ENCODE results near the gene ENOX1. TPM values are rescaled to one million over a fixed set of nuclear protein-coding genes. Genes with fewer than 3 reads are reported as not detected.

ENOX1 gene
- total RNA-seq, 4 donors from 2014 or later = 0.27 to 0.83 (median 0.53) TPM; not detected in 1

DNA sequence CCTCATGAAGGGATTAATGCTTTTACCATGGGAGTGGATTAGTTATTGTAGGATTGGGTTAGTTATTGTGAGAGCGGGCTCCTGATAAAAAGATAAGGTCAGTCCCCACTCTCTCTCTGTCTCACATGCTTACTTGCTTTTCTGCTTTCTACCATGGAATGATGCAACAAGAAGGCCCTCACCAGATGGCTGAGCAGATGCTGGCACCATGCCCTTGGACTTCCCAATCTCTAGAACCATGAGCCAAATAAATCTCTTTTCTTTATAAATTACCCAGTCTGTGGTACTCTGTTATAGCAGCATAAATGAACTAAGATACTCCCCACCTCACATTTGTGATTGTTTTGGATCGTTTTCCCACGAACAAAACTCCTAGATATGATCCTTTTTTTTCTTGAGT is 409.6 kb downstream of the ENOX1 start:
- H3K27ac ChIP-seq = no peak overlapping the region

DNA sequence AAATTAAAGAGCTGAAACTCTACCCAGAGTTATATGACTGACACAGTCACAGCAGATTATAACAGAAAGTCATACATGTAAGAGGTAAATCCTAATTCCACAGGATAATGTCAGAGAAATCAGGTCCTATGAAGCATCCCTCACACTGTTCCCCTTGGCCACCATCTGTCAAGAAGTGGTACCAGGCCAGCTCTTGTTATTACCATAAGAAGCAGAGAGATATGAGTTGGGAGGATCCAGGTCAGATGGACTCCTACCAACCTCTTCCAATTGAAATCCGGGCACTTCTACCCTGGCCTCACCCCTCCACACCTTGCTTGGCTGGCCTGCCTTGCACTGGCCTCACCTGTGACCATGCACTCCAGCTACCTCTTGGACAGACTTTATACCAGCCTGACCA is 410.2 kb downstream of the ENOX1 start:
- DNase-seq = no peak
- Histone ChIP-seq H3K4me3 (no peak overlapping the region), H3K27me3 (no peaks in the 10 kb centered on the region), H3K36me3 (no peaks in the 10 kb centered on the region), H3K4me1 (no peaks in the 10 kb centered on the region), H3K27ac (no peak overlapping the region), H3K9me3 (no peaks in the 10 kb centered on the region)
- no peak for TF ChIP-seq POLR2A (IDR thresholded peaks at IDR 0.05)
- TF ChIP-seq, protein P1, sequence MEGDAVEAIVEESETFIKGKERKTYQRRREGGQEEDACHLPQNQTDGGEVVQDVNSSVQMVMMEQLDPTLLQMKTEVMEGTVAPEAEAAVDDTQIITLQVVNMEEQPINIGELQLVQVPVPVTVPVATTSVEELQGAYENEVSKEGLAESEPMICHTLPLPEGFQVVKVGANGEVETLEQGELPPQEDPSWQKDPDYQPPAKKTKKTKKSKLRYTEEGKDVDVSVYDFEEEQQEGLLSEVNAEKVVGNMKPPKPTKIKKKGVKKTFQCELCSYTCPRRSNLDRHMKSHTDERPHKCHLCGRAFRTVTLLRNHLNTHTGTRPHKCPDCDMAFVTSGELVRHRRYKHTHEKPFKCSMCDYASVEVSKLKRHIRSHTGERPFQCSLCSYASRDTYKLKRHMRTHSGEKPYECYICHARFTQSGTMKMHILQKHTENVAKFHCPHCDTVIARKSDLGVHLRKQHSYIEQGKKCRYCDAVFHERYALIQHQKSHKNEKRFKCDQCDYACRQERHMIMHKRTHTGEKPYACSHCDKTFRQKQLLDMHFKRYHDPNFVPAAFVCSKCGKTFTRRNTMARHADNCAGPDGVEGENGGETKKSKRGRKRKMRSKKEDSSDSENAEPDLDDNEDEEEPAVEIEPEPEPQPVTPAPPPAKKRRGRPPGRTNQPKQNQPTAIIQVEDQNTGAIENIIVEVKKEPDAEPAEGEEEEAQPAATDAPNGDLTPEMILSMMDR (IDR thresholded peaks at IDR 0.05) = no peak

More for the DNA sequence above, 409.6 kb downstream of the ENOX1 start:
- H3K9me3 ChIP-seq = no peaks in the 10 kb centered on the region
- no peak overlapping the region for H3K4me3 ChIP-seq
- no peak for DNase-seq
- H3K4me1 ChIP-seq = no peaks in the 10 kb centered on the region
- H3K36me3 ChIP-seq = no peaks in the 10 kb centered on the region
- TF ChIP-seq, protein P1 (IDR thresholded peaks at IDR 0.05) = no peak
- no peak for TF ChIP-seq POLR2A (IDR thresholded peaks at IDR 0.05)
- H3K27me3 ChIP-seq = no peaks in the 10 kb centered on the region

DNA sequence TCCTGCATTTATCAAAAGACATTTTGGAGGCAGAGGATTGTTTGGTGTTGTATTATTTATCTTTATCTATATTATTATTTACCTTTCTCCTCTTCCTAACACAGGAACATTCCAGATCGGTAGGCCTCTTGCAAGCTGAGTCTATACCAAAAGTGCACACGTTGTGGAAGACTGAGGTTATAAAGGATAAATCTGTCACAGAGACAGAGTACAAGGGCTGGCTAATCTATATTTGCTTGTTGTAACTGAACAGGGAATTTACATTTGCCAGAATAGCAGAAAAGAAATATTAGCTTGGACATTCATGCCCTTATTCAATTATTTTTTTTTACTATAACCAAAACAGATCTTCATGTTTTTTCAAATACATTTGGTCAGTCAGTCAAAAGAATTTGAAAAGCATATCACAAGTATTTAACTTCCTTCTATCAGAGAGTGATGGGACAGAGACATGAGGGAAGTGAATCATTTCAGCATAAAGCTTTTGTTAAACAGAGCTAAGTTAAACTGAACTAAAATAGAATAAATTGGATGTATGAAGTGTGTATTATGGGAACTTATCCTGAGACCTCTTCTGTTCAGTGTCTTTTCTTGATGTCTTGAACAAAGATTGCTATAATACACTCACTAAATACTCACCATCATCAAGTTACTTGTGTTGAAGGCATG is 410.8 kb downstream of the ENOX1 start:
- no peak for DNase-seq
- Histone ChIP-seq H3K27ac (no peak overlapping the region), H3K4me3 (no peak overlapping the region), H3K27me3 (no peaks in the 10 kb centered on the region), H3K36me3 (no peaks in the 10 kb centered on the region), H3K9me3 (no peaks in the 10 kb centered on the region), H3K4me1 (no peaks in the 10 kb centered on the region)
- TF ChIP-seq, protein P1 (IDR thresholded peaks at IDR 0.05) = no peak
- no peak for TF ChIP-seq POLR2A (IDR thresholded peaks at IDR 0.05)

DNA sequence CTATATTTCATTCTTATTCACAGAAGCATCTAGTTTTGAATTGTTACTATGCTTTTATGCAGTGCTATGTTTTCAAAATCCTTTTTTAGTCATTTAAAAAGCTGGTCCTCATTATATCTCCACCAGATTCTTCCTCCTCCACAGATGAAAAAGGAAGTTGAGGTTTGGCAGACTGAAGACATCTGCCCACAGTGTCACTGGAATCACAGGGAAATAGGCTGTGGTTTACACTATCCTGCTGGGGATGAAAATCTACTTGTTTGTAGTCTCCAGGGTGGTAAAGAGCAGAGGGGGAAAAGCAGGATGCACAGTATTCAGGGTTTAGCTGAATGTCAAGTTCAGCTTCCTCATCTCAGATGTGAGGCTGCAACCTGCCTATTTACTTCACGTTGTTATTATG is 412.2 kb downstream of the ENOX1 start:
- Histone ChIP-seq H3K4me1 (no peaks in the 10 kb centered on the region), H3K27me3 (no peaks in the 10 kb centered on the region), H3K4me3 (no peak overlapping the region), H3K36me3 (no peaks in the 10 kb centered on the region), H3K27ac (no peak overlapping the region), H3K9me3 (no peaks in the 10 kb centered on the region)
- no peak for DNase-seq
- TF ChIP-seq, protein P1 (IDR thresholded peaks at IDR 0.05) = no peak

DNA sequence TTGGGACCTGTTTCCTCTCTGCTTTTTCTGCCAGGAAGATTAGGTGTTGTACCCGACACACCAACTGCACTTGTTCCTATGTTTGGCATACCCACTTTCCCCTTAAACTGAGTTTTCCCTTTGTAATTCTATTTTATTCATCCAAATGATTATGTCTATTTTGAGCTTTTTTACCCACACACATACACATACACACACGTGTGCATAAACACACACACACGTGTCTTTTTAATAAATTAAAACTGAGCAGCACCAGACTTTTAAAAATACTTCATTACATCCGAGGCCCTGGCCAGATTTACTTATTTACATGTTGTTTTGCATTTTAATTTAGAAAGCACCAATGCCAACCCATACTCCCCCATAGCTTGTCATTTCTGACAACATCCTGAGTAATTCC is 413.4 kb downstream of the ENOX1 start:
- TF ChIP-seq, protein P1 (IDR thresholded peaks at IDR 0.05) = no peak
- TF ChIP-seq POLR2A (IDR thresholded peaks at IDR 0.05) = no peak
- H3K4me1 ChIP-seq = no peaks in the 10 kb centered on the region
- no peak overlapping the region for H3K4me3 ChIP-seq
- no peak overlapping the region for H3K27ac ChIP-seq
- H3K27me3 ChIP-seq = no peaks in the 10 kb centered on the region
- H3K36me3 ChIP-seq = no peaks in the 10 kb centered on the region
- H3K9me3 ChIP-seq = no peaks in the 10 kb centered on the region
- no peak for DNase-seq

DNA sequence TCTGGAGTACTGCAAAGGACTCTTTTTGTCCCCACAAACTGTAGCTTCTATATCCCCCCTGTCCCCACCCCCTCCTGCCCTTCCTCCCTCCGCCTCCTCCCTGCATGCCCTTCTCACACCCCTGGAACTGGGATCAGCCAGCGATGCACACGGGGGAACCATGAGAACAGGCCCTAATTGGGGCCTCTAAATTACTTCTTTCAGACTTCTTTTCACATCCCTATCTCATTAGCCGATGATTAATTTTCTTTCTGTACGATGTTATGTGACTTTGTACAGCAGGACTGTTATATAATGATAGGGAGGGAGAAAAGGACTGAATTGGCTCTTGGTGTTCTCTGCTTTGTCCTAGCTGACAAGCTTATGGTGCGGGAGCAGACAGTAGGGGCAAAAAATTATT is 415.9 kb downstream of the ENOX1 start:
- H3K4me1 ChIP-seq = peaks cover 0 to 6% (median 0%) of the 10 kb centered on the region in 4 donors
- H3K36me3 ChIP-seq = no peaks in the 10 kb centered on the region
- H3K9me3 ChIP-seq = no peaks in the 10 kb centered on the region
- no peak overlapping the region for H3K4me3 ChIP-seq
- no peaks in the 10 kb centered on the region for H3K27me3 ChIP-seq
- DNase-seq = no peak
- no peak for TF ChIP-seq POLR2A (IDR thresholded peaks at IDR 0.05)
- TF ChIP-seq, protein P1 (IDR thresholded peaks at IDR 0.05) = no peak
- H3K27ac ChIP-seq = no peak overlapping the region
